ENCODE measurements around the gene PPARD. TPM values are rescaled to one million over a fixed set of nuclear protein-coding genes. Genes with fewer than 3 reads are reported as not detected.
A peak's percentile ranks its signal among the peaks of the same experiment; 100 is the strongest.

The PPARD gene
- total RNA-seq, 3 donors from 2014 or later (not counting 1 experiment from before 2014, with no cell fraction given), result 14.4 to 20.4 (median 18.8) TPM

- Histone ChIP-seq H3K36me3 (ENCODE audit: control insufficient read depth, insufficient read depth, low read length) (peaks cover 2% of the 10 kb centered on the region), H3K4me3 (ENCODE audit: low read length) (no peak overlapping the region), H3K4me1 (ENCODE audit: control insufficient read depth, insufficient read depth, low read length) (peaks cover 27% of the 10 kb centered on the region), H3K27me3 (ENCODE audit: control insufficient read depth, insufficient read depth, low read length) (no peaks in the 10 kb centered on the region), H3K27ac (ENCODE audit: low read length) (no peak overlapping the region), H3K9me3 (ENCODE audit: control insufficient read depth, insufficient read depth, low read length) (no peaks in the 10 kb centered on the region)
- DNase-seq, result no peak
- no peak for TF ChIP-seq CTCF (IDR thresholded peaks at IDR 0.05)
- no peak for ATAC-seq
- no peaks in the 10 kb centered on the region for H3K9me3 Mint-ChIP-seq
- 96% methylated on average over 6 of the region's 6 CpGs for WGBS (ENCODE audit: insufficient coverage)
- H3K27ac Mint-ChIP-seq, result no peak overlapping the region
- no peak overlapping the region for H3K4me3 Mint-ChIP-seq
- H3K27me3 Mint-ChIP-seq (ENCODE audit: low read depth in 2 of 2), result no peaks in the 10 kb centered on the region
- H3K36me3 Mint-ChIP-seq, result no peaks in the 10 kb centered on the region
- intact Hi-C loops (cut with micrococcal nuclease), result no loop called here
- H3K4me1 Mint-ChIP-seq, result peaks cover 46 to 52% of the 10 kb centered on the region in 2 donors
Observed at GRCh38 chr6:35365594-35366203, 23.3 kb downstream of the PPARD start.

- no peak for ATAC-seq
- intact Hi-C loops (cut with micrococcal nuclease), result no loop called here
- TF ChIP-seq CTCF (IDR thresholded peaks at IDR 0.05), result no peak
- Mint-ChIP-seq H3K36me3 (no peaks in the 10 kb centered on the region), H3K27me3 (ENCODE audit: low read depth in 2 of 2) (no peaks in the 10 kb centered on the region), H3K27ac (no peak overlapping the region), H3K4me3 (no peak overlapping the region), H3K9me3 (no peaks in the 10 kb centered on the region), H3K4me1 (peaks cover 51 to 57% of the 10 kb centered on the region in 2 donors)
- Histone ChIP-seq H3K27ac (ENCODE audit: low read length) (no peak overlapping the region), H3K4me3 (ENCODE audit: low read length) (no peak overlapping the region), H3K9me3 (ENCODE audit: control insufficient read depth, insufficient read depth, low read length) (no peaks in the 10 kb centered on the region), H3K4me1 (ENCODE audit: control insufficient read depth, insufficient read depth, low read length) (peaks cover 32% of the 10 kb centered on the region), H3K27me3 (ENCODE audit: control insufficient read depth, insufficient read depth, low read length) (no peaks in the 10 kb centered on the region), H3K36me3 (ENCODE audit: control insufficient read depth, insufficient read depth, low read length) (peaks cover 2% of the 10 kb centered on the region)
- no peak for DNase-seq
Observed at GRCh38 chr6:35366204-35366596, 23.8 kb downstream of the PPARD start.

- Mint-ChIP-seq H3K36me3 (no peaks in the 10 kb centered on the region), H3K27me3 (ENCODE audit: low read depth in 2 of 2) (no peaks in the 10 kb centered on the region), H3K9me3 (no peaks in the 10 kb centered on the region), H3K27ac (peak overlapping the region in 1 of 2 donors; percentile 68), H3K4me3 (no peak overlapping the region), H3K4me1 (peaks cover 55 to 58% of the 10 kb centered on the region in 2 donors)
- no peak overlapping the region for H3K4me3 ChIP-seq (ENCODE audit: low read length)
- DNase-seq, result no peak
- intact Hi-C loops (cut with micrococcal nuclease), result no loop called here
- H3K9me3 ChIP-seq (ENCODE audit: control insufficient read depth, insufficient read depth, low read length), result no peaks in the 10 kb centered on the region
- no peak for TF ChIP-seq CTCF (IDR thresholded peaks at IDR 0.05)
- H3K4me1 ChIP-seq (ENCODE audit: control insufficient read depth, insufficient read depth, low read length), result peaks cover 38% of the 10 kb centered on the region
- H3K27me3 ChIP-seq (ENCODE audit: control insufficient read depth, insufficient read depth, low read length), result no peaks in the 10 kb centered on the region
- ATAC-seq, result no peak
- WGBS (ENCODE audit: insufficient coverage), result 97% methylated on average over 5 of the region's 5 CpGs
- H3K36me3 ChIP-seq (ENCODE audit: control insufficient read depth, insufficient read depth, low read length), result no peaks in the 10 kb centered on the region
- no peak overlapping the region for H3K27ac ChIP-seq (ENCODE audit: low read length)
Observed at GRCh38 chr6:35367646-35368037, 25.3 kb downstream of the PPARD start.
